ENCODE results near the gene CNMD.

GRCh38 chr13:52736891-52737290 is 2.7 kb downstream of the CNMD start:
- TF ChIP-seq, protein P1, sequence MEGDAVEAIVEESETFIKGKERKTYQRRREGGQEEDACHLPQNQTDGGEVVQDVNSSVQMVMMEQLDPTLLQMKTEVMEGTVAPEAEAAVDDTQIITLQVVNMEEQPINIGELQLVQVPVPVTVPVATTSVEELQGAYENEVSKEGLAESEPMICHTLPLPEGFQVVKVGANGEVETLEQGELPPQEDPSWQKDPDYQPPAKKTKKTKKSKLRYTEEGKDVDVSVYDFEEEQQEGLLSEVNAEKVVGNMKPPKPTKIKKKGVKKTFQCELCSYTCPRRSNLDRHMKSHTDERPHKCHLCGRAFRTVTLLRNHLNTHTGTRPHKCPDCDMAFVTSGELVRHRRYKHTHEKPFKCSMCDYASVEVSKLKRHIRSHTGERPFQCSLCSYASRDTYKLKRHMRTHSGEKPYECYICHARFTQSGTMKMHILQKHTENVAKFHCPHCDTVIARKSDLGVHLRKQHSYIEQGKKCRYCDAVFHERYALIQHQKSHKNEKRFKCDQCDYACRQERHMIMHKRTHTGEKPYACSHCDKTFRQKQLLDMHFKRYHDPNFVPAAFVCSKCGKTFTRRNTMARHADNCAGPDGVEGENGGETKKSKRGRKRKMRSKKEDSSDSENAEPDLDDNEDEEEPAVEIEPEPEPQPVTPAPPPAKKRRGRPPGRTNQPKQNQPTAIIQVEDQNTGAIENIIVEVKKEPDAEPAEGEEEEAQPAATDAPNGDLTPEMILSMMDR (IDR thresholded peaks at IDR 0.05), result no peak
- no peak for TF ChIP-seq POLR2A (IDR thresholded peaks at IDR 0.05)
